Nephron (organoid): ENCODE measurements around the gene BEND5.

Experiments
- H3K27ac Mint-ChIP-seq, 3 experiments: 2 replicates each; pipeline ENCODE4 v1.8.0; 2020; ENCODE audit warnings: mixed read lengths in 3 of 3, mild to moderate bottlenecking in 2 of 3, moderate library complexity in 1 of 3
- H3K27me3 Mint-ChIP-seq: 2 replicates; pipeline ENCODE4 v1.8.0; 2021; ENCODE audit warnings: low read depth, mild to moderate bottlenecking, moderate library complexity, mixed read lengths
- H3K36me3 Mint-ChIP-seq: 2 replicates; pipeline ENCODE4 v1.8.0; 2020; ENCODE audit warnings: low read depth, mixed read lengths
- H3K4me1 Mint-ChIP-seq: 2 replicates; pipeline ENCODE4 v1.8.0; 2020; ENCODE audit warnings: mixed read lengths
- H3K4me3 Mint-ChIP-seq, 3 experiments: 2 replicates each; pipeline ENCODE4 v1.8.0; 2020; ENCODE audit warnings: mild to moderate bottlenecking in 3 of 3, mixed read lengths in 3 of 3, moderate library complexity in 2 of 3
- H3K9me3 Mint-ChIP-seq: 2 replicates; pipeline ENCODE4 v1.8.0; 2020; ENCODE audit warnings: mixed read lengths
- CTCF ChIP-seq, 3 experiments: fragments of 200-600 bp; sonication (generic); IDR thresholded peaks; one replicate each; pipeline ENCODE4 v1.5.0; 2021; ENCODE audit warnings: antibody characterized with exemption in 3 of 3; ENCODE audit not compliant: unreplicated experiment in 3 of 3

The BEND5 gene

GRCh38 chr1:48704736-48705135 lies 72.0 kb downstream of the BEND5 start:
- H3K4me3 Mint-ChIP-seq: no peak overlapping the region
- TF ChIP-seq CTCF (IDR thresholded peaks at IDR 0.05; ENCODE audit: unreplicated experiment in 3 of 3): no peak

GRCh38 chr1:48701445-48701844 lies 75.2 kb downstream of the BEND5 start:
- Mint-ChIP-seq H3K36me3 (no peaks in the 10 kb centered on the region), H3K9me3 (no peaks in the 10 kb centered on the region), H3K27me3 (peaks cover 20% of the 10 kb centered on the region), H3K4me3 (no peak overlapping the region), H3K4me1 (peaks cover 6% of the 10 kb centered on the region), H3K27ac (peak overlapping the region; percentile 94 to 98 (median 98))
- no peak for TF ChIP-seq CTCF (IDR thresholded peaks at IDR 0.05; ENCODE audit: unreplicated experiment in 3 of 3)

More at GRCh38 chr1:48704736-48705135, 72.0 kb downstream of the BEND5 start:
- Mint-ChIP-seq H3K4me1 (peaks cover 6% of the 10 kb centered on the region), H3K9me3 (no peaks in the 10 kb centered on the region), H3K27me3 (peaks cover 21% of the 10 kb centered on the region), H3K36me3 (no peaks in the 10 kb centered on the region), H3K27ac (no peak overlapping the region)

- Mint-ChIP-seq H3K4me3 (no peak overlapping the region), H3K27me3 (peaks cover 36% of the 10 kb centered on the region), H3K9me3 (no peaks in the 10 kb centered on the region), H3K4me1 (peaks cover 6% of the 10 kb centered on the region), H3K27ac (no peak overlapping the region), H3K36me3 (no peaks in the 10 kb centered on the region)
- TF ChIP-seq CTCF (IDR thresholded peaks at IDR 0.05; ENCODE audit: unreplicated experiment in 3 of 3): peak; percentile 84 to 85 (median 85)
These were observed 79.5 kb downstream of the BEND5 start for GRCh38 chr1:48697066-48697707.

GRCh38 chr1:48695161-48695560 lies 81.5 kb downstream of the BEND5 start:
- H3K4me3 Mint-ChIP-seq: no peak overlapping the region
- H3K27me3 Mint-ChIP-seq: peaks cover 22% of the 10 kb centered on the region
- H3K27ac Mint-ChIP-seq: peak overlapping the region in 1 of 3 experiments; percentile 0
- TF ChIP-seq CTCF (IDR thresholded peaks at IDR 0.05; ENCODE audit: unreplicated experiment in 3 of 3): no peak
- no peaks in the 10 kb centered on the region for H3K9me3 Mint-ChIP-seq
- H3K36me3 Mint-ChIP-seq: no peaks in the 10 kb centered on the region
- no peaks in the 10 kb centered on the region for H3K4me1 Mint-ChIP-seq

- no peak overlapping the region for H3K4me3 Mint-ChIP-seq
- no peak for TF ChIP-seq CTCF (IDR thresholded peaks at IDR 0.05; ENCODE audit: unreplicated experiment in 3 of 3)
- no peaks in the 10 kb centered on the region for H3K9me3 Mint-ChIP-seq
- no peak overlapping the region for H3K27ac Mint-ChIP-seq
- no peaks in the 10 kb centered on the region for H3K36me3 Mint-ChIP-seq
- H3K27me3 Mint-ChIP-seq: peaks cover 25% of the 10 kb centered on the region
- no peaks in the 10 kb centered on the region for H3K4me1 Mint-ChIP-seq
These were observed 82.9 kb downstream of the BEND5 start for GRCh38 chr1:48693674-48694320.

- no peaks in the 10 kb centered on the region for H3K36me3 Mint-ChIP-seq
- H3K27me3 Mint-ChIP-seq: peaks cover 25% of the 10 kb centered on the region
- no peak overlapping the region for H3K4me3 Mint-ChIP-seq
- no peak overlapping the region for H3K27ac Mint-ChIP-seq
- H3K9me3 Mint-ChIP-seq: no peaks in the 10 kb centered on the region
- peaks cover 3% of the 10 kb centered on the region for H3K4me1 Mint-ChIP-seq
- TF ChIP-seq CTCF (IDR thresholded peaks at IDR 0.05; ENCODE audit: unreplicated experiment in 3 of 3): no peak
These were observed 83.5 kb downstream of the BEND5 start for GRCh38 chr1:48693180-48693579.
